Omental fat pad (tissue), 4 donors: ENCODE measurements around the gene TRAF3IP3. TPM values are rescaled to one million over a fixed set of nuclear protein-coding genes. Genes with fewer than 3 reads are reported as not detected.

Experiments used
- ATAC-seq: fragments of 150-250 bp; one replicate; pipeline ENCODE4 v1.9.1; 2016; ENCODE audit warnings: mild to moderate bottlenecking, moderate library complexity; ENCODE audit not compliant: low FRiP score
- DNase-seq: peaks from one replicate; pipeline ENCODE4 v3.0.0-alpha.2; 2019; ENCODE audit warnings: low spot score
- CTCF ChIP-seq, 3 donors: fragments of 450-650 bp; IDR thresholded peaks; one replicate each; pipeline ENCODE4 v1.5.1; 2016 to 2017; ENCODE audit warnings: antibody characterized with exemption in 3 of 3, mild to moderate bottlenecking in 3 of 3, moderate library complexity in 2 of 3
- total RNA-seq, 4 donors: library from RNA; depleted of rRNA; stranded (reverse); fragments of >200 nt; gene quantifications; one replicate each; pipeline ENCODE4 v1.1.0, GENCODE V29; 2016

Gene TRAF3IP3
- total RNA-seq, 4 donors from 2014 or later, result 2.5 to 9.0 (median 3.6) TPM

GRCh38 chr1:209742409-209743144, 13.3 kb upstream of the TRAF3IP3 start:
- TF ChIP-seq CTCF (IDR thresholded peaks at IDR 0.05), result no peak
- ATAC-seq, result peak; percentile 74
- DNase-seq, result no peak

- ATAC-seq, result no peak
- no peak for TF ChIP-seq CTCF (IDR thresholded peaks at IDR 0.05)
- no peak for DNase-seq
Measured at GRCh38 chr1:209743145-209743482, 12.7 kb upstream of the TRAF3IP3 start.

- no peak for TF ChIP-seq CTCF (IDR thresholded peaks at IDR 0.05)
- DNase-seq, result no peak
- no peak for ATAC-seq
Measured at GRCh38 chr1:209746451-209747165, 9.2 kb upstream of the TRAF3IP3 start.

- ATAC-seq (peak; percentile 97), DNase-seq (peak; percentile 73)
- TF ChIP-seq CTCF (IDR thresholded peaks at IDR 0.05), result peak in 2 of 3 donors; percentile 47 to 91
Measured at GRCh38 chr1:209747580-209748262, 8.1 kb upstream of the TRAF3IP3 start.

- no peak for ATAC-seq
- TF ChIP-seq CTCF (IDR thresholded peaks at IDR 0.05), result no peak
- no peak for DNase-seq
Measured at GRCh38 chr1:209748620-209749019, 7.2 kb upstream of the TRAF3IP3 start.

GRCh38 chr1:209749205-209749604, 6.6 kb upstream of the TRAF3IP3 start:
- TF ChIP-seq CTCF (IDR thresholded peaks at IDR 0.05), result no peak
- ATAC-seq, result no peak
- no peak for DNase-seq
